WTC11 (cell line): ENCODE results near the gene FOXC2. TPM values are rescaled to one million over a fixed set of nuclear protein-coding genes. Genes with fewer than 3 reads are reported as not detected.

Experiments used
- ATAC-seq: fragments of 200-7000 bp; cut with Tn5 transposase; 2 replicates; pipeline ENCODE4 v1.10.0; 2021; ENCODE audit warnings: mild to moderate bottlenecking, moderate library complexity
- CTCF ChIA-PET: fragments of 300-600 bp; sonication (Branson Sonifier 250); formaldehyde crosslinking; loops from one replicate; lab custom pipeline; 2021; ENCODE audit warnings: antibody characterized with exemption; lab: Charles Lee
- POLR2A ChIA-PET: fragments of 350-600 bp; sonication (Branson Sonifier 250); formaldehyde crosslinking; loops from one replicate; lab custom pipeline; 2021; ENCODE audit warnings: antibody characterized with exemption; lab: Charles Lee
- DNase-seq: peaks from one replicate; pipeline ENCODE4 v3.0.0; 2021; ENCODE audit warnings: low spot score
- H3K27ac Mint-ChIP-seq: 2 replicates; pipeline ENCODE4 v1.8.0; 2021; ENCODE audit warnings: mixed read lengths
- H3K27me3 Mint-ChIP-seq: 2 replicates; pipeline ENCODE4 v1.8.0; 2021; ENCODE audit warnings: low read depth, mild to moderate bottlenecking, moderate library complexity, mixed read lengths
- H3K36me3 Mint-ChIP-seq: 2 replicates; pipeline ENCODE4 v1.8.0; 2021; ENCODE audit warnings: mixed read lengths
- H3K4me1 Mint-ChIP-seq: 2 replicates; pipeline ENCODE4 v1.8.0; 2022; ENCODE audit warnings: mixed read lengths
- H3K4me3 Mint-ChIP-seq: 2 replicates; pipeline ENCODE4 v1.8.0; 2021; ENCODE audit warnings: mild to moderate bottlenecking, moderate library complexity, mixed read lengths
- H3K9me3 Mint-ChIP-seq: 2 replicates; pipeline ENCODE4 v1.8.0; 2021; ENCODE audit warnings: mixed read lengths
- AR ChIP-seq: fragments of 250-450 bp; sonication (Bioruptor Pico); IDR thresholded peaks from 2 replicates; pipeline ENCODE4 v1.9.0; 2021; ENCODE audit warnings: mild to moderate bottlenecking
- ATF1 ChIP-seq: sonication (generic); formaldehyde crosslinking; IDR thresholded peaks from 2 replicates; pipeline ENCODE4 v1.8.1; 2023; ENCODE audit warnings: mild to moderate bottlenecking, moderate library complexity, missing genetic modification reagents
- E2F4 ChIP-seq: sonication (generic); formaldehyde crosslinking; IDR thresholded peaks from 2 replicates; pipeline ENCODE4 v1.8.1; 2022; ENCODE audit warnings: low read depth, mild to moderate bottlenecking, moderate library complexity, missing genetic modification reagents, borderline replicate concordance
- E2F5 ChIP-seq: sonication (generic); formaldehyde crosslinking; IDR thresholded peaks from 2 replicates; pipeline ENCODE4 v1.8.1; 2022; ENCODE audit warnings: mild to moderate bottlenecking, moderate library complexity, missing genetic modification reagents
- ELF4 ChIP-seq: sonication (generic); formaldehyde crosslinking; IDR thresholded peaks from 2 replicates; pipeline ENCODE4 v1.8.1; 2022; ENCODE audit warnings: low read depth, mild to moderate bottlenecking, moderate library complexity, missing genetic modification reagents
- FOXP4 ChIP-seq: sonication (generic); formaldehyde crosslinking; IDR thresholded peaks from 2 replicates; pipeline ENCODE4 v1.8.0; 2022; ENCODE audit warnings: mild to moderate bottlenecking, missing genetic modification reagents
- GABPB1 ChIP-seq: sonication (generic); formaldehyde crosslinking; IDR thresholded peaks from 2 replicates; pipeline ENCODE4 v1.8.1; 2023; ENCODE audit warnings: mild to moderate bottlenecking, missing genetic modification reagents
- NFYB ChIP-seq: sonication (generic); formaldehyde crosslinking; conservative IDR thresholded peaks from 2 replicates; pipeline ENCODE4 v1.8.0; 2022; ENCODE audit warnings: low read depth, missing genetic modification reagents
- NR1H2 ChIP-seq: sonication (generic); formaldehyde crosslinking; IDR thresholded peaks from 2 replicates; pipeline ENCODE4 v1.9.0; 2021; ENCODE audit warnings: mild to moderate bottlenecking, moderate library complexity, missing genetic modification reagents
- PREB ChIP-seq: sonication (generic); formaldehyde crosslinking; IDR thresholded peaks from 2 replicates; pipeline ENCODE4 v1.8.1; 2022; ENCODE audit warnings: mild to moderate bottlenecking, missing genetic modification reagents, moderate library complexity, borderline replicate concordance
- RELA ChIP-seq: sonication (generic); formaldehyde crosslinking; IDR thresholded peaks from 2 replicates; pipeline ENCODE4 v1.8.1; 2022; ENCODE audit warnings: missing genetic modification reagents, mild to moderate bottlenecking, borderline replicate concordance
- SMAD4 ChIP-seq: sonication (generic); formaldehyde crosslinking; IDR thresholded peaks from 2 replicates; pipeline ENCODE4 v1.8.0; 2022; ENCODE audit warnings: mild to moderate bottlenecking, missing genetic modification reagents
- TEAD4 ChIP-seq: sonication (generic); formaldehyde crosslinking; IDR thresholded peaks from 2 replicates; pipeline ENCODE4 v1.8.0; 2022; ENCODE audit warnings: mild to moderate bottlenecking, missing genetic modification reagents
- ZNF219 ChIP-seq: sonication (generic); formaldehyde crosslinking; IDR thresholded peaks from 2 replicates; pipeline ENCODE4 v1.8.0; 2023; ENCODE audit warnings: missing genetic modification reagents, mild to moderate bottlenecking, borderline replicate concordance
- ZNF263 ChIP-seq: sonication (generic); formaldehyde crosslinking; IDR thresholded peaks from 2 replicates; pipeline ENCODE4 v1.8.1; 2022; ENCODE audit warnings: low read depth, mild to moderate bottlenecking, moderate library complexity, missing genetic modification reagents
- ZNF532 ChIP-seq: fragments of 250-450 bp; sonication (Bioruptor Pico); IDR thresholded peaks from 2 replicates; pipeline ENCODE4 v1.9.0; 2021; ENCODE audit warnings: mild to moderate bottlenecking, borderline replicate concordance
- ZNF671 ChIP-seq: fragments of 250-450 bp; sonication (Bioruptor Pico); IDR thresholded peaks from 2 replicates; pipeline ENCODE4 v1.8.0; 2021; ENCODE audit warnings: mild to moderate bottlenecking
- total RNA-seq: library from RNA; stranded (reverse); gene quantifications from 3 replicates; pipeline ENCODE4 v1.2.3, GENCODE V29; 2021
- TF ChIP-seq, protein P1 (sequence below): sonication (generic); formaldehyde crosslinking; IDR thresholded peaks from 2 replicates; pipeline ENCODE4 v1.8.0; 2023; ENCODE audit warnings: missing genetic modification reagents
- TF ChIP-seq, protein P2 (sequence below): sonication (generic); formaldehyde crosslinking; IDR thresholded peaks from 2 replicates; pipeline ENCODE4 v1.8.0; 2023; ENCODE audit warnings: mild to moderate bottlenecking, missing genetic modification reagents
- TF ChIP-seq, protein P3 (sequence below): fragments of 200-600 bp; IDR thresholded peaks from 2 replicates; pipeline ENCODE4 v1.8.0; 2022; ENCODE audit warnings: antibody characterized with exemption

FOXC2 gene
- total RNA-seq, 1 experiment from 2014 or later: 0.28 TPM

- H3K27ac Mint-ChIP-seq: no peak overlapping the region
- TF ChIP-seq GABPB1 (CRISPR knock-in tag): no peak
- no peak for TF ChIP-seq SMAD4 (CRISPR knock-in tag)
- TF ChIP-seq ZNF671 (CRISPR knock-in tag): no peak
- TF ChIP-seq RELA (CRISPR knock-in tag): no peak
- TF ChIP-seq ZNF263 (CRISPR knock-in tag): no peak
- no peak for TF ChIP-seq TEAD4 (CRISPR knock-in tag)
- TF ChIP-seq PREB (CRISPR knock-in tag): no peak
- no peak for TF ChIP-seq E2F5 (CRISPR knock-in tag)
- TF ChIP-seq ELF4 (CRISPR knock-in tag): no peak
- TF ChIP-seq, protein P1, sequence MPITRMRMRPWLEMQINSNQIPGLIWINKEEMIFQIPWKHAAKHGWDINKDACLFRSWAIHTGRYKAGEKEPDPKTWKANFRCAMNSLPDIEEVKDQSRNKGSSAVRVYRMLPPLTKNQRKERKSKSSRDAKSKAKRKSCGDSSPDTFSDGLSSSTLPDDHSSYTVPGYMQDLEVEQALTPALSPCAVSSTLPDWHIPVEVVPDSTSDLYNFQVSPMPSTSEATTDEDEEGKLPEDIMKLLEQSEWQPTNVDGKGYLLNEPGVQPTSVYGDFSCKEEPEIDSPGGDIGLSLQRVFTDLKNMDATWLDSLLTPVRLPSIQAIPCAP (CRISPR knock-in tag): no peak
- no peak for TF ChIP-seq NFYB (CRISPR knock-in tag)
- TF ChIP-seq AR (CRISPR knock-in tag): no peak
- no peak for TF ChIP-seq ZNF219 (CRISPR knock-in tag)
- TF ChIP-seq ZNF532 (CRISPR knock-in tag): no peak
- TF ChIP-seq E2F4 (CRISPR knock-in tag): no peak
- TF ChIP-seq NR1H2: no peak
- TF ChIP-seq, protein P2, sequence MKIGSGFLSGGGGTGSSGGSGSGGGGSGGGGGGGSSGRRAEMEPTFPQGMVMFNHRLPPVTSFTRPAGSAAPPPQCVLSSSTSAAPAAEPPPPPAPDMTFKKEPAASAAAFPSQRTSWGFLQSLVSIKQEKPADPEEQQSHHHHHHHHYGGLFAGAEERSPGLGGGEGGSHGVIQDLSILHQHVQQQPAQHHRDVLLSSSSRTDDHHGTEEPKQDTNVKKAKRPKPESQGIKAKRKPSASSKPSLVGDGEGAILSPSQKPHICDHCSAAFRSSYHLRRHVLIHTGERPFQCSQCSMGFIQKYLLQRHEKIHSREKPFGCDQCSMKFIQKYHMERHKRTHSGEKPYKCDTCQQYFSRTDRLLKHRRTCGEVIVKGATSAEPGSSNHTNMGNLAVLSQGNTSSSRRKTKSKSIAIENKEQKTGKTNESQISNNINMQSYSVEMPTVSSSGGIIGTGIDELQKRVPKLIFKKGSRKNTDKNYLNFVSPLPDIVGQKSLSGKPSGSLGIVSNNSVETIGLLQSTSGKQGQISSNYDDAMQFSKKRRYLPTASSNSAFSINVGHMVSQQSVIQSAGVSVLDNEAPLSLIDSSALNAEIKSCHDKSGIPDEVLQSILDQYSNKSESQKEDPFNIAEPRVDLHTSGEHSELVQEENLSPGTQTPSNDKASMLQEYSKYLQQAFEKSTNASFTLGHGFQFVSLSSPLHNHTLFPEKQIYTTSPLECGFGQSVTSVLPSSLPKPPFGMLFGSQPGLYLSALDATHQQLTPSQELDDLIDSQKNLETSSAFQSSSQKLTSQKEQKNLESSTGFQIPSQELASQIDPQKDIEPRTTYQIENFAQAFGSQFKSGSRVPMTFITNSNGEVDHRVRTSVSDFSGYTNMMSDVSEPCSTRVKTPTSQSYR (CRISPR knock-in tag): no peak
- no peak for TF ChIP-seq FOXP4 (CRISPR knock-in tag)
- TF ChIP-seq, protein P3, sequence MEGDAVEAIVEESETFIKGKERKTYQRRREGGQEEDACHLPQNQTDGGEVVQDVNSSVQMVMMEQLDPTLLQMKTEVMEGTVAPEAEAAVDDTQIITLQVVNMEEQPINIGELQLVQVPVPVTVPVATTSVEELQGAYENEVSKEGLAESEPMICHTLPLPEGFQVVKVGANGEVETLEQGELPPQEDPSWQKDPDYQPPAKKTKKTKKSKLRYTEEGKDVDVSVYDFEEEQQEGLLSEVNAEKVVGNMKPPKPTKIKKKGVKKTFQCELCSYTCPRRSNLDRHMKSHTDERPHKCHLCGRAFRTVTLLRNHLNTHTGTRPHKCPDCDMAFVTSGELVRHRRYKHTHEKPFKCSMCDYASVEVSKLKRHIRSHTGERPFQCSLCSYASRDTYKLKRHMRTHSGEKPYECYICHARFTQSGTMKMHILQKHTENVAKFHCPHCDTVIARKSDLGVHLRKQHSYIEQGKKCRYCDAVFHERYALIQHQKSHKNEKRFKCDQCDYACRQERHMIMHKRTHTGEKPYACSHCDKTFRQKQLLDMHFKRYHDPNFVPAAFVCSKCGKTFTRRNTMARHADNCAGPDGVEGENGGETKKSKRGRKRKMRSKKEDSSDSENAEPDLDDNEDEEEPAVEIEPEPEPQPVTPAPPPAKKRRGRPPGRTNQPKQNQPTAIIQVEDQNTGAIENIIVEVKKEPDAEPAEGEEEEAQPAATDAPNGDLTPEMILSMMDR: no peak
- no peak for TF ChIP-seq ATF1
- TF ChIP-seq, all 79 proteins: peak for 0
- Mint-ChIP-seq H3K9me3 (no peaks in the 10 kb centered on the region), H3K36me3 (peaks cover 4% of the 10 kb centered on the region; the same call in 1 of the 2 replicates), H3K4me3 (no peak overlapping the region), H3K4me1 (peaks cover 4% of the 10 kb centered on the region; the same call in 1 of the 2 replicates), H3K27me3 (no peaks in the 10 kb centered on the region)
- ChIA-PET CTCF (interaction anchor here (0.6 kb wide), 1 partner anchor 471 kb away, joined by 3 read pairs; no protein-coding TSS in a partner anchor), POLR2A (no interaction called here)
- DNase-seq (no peak), ATAC-seq (no peak)
Measured at GRCh38 chr16:86549893-86550190, 16.8 kb upstream of the FOXC2 start.
